HL-60 (cell line): ENCODE results near the gene MALL.
"Not testable (repeated sequence)": the region's sequence is repeated elsewhere in the genome, so short reads cannot be mapped to it uniquely, and the experiment has no call there.

Experiments used
- CTCF ChIP-seq: IDR thresholded peaks from one replicate; pipeline ENCODE4 v1.5.1; 2011; ENCODE audit warnings: low read length, control low read depth, inconsistent platforms; ENCODE audit not compliant: insufficient read depth
- POLR2AphosphoS5 ChIP-seq: IDR thresholded peaks from 2 replicates; pipeline ENCODE4 v1.6.1; 2012; ENCODE audit warnings: low read depth

DNA sequence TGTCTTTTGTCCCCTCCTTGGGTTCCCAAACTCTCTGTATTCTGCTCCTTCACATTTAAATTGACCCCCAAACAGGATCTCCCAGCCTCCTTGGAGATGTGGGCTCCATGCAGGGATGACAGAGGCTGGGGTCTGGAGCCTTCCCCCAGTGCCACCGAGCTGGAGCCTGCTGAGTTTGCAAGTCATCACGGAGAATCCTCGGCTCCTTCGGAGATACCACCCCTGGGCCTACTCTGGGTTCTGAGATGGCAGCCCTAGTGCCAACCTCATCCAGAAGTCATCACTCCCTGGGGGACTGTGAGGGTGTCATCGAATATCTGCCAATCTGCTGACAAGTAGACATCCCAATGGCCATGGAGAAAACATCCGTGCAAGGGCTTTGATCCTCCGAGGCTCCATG is 45.8 kb downstream of the MALL start:
- not testable (repeated sequence) for TF ChIP-seq CTCF, POLR2AphosphoS5
